Measurements from ENCODE around the gene NCOA3.

NCOA3 gene

DNA sequence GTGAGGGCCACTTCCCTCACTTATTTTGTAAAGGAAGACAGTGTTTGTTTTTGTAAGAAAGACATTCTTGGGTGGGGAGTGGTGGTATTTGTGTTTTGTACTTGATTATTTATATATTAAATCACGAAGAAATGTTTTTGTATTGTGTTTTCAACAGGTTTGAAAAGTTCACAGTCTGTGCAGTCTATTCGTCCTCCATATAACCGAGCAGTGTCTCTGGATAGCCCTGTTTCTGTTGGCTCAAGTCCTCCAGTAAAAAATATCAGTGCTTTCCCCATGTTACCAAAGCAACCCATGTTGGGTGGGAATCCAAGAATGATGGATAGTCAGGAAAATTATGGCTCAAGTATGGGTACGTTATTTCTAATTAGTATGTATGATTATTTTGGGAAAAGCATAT lies 137.2 kb downstream of the NCOA3 start:
- no peak for DNase-seq (ENCODE audit: low spot score)

DNA sequence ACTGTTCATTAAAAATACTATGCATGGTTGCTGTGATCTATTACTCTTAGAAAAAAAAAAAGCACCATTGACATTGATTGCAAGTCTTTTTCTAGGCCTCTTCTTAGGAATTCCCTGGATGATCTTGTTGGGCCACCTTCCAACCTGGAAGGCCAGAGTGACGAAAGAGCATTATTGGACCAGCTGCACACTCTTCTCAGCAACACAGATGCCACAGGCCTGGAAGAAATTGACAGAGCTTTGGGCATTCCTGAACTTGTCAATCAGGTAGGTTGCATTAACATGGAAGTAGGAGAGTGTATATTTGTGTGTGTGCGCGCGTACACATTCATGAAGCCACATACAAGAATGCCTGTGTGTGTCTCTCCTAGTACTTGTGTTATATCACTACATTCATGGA lies 140.4 kb downstream of the NCOA3 start:
- DNase-seq (ENCODE audit: low spot score) = no peak

DNA sequence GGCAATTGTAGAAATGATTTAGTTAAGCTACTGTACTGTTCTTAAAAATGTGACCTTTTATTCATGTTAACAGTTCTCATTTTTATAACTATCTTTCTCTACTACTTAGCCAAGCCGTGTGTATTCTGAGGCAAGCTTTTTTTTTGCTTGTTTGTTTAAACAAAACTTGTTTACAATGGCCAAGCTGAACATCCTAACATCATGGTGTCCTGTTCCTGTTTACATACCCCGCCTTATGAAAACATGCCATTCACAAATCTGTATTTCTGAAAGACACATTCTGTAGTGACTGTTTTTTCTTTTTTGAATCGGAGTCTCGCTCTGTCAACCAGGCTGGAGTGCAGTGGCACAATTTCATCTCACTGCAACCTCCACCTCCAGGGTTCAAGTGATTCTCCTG lies 140.9 kb downstream of the NCOA3 start:
- DNase-seq (ENCODE audit: low spot score) = no peak

DNA sequence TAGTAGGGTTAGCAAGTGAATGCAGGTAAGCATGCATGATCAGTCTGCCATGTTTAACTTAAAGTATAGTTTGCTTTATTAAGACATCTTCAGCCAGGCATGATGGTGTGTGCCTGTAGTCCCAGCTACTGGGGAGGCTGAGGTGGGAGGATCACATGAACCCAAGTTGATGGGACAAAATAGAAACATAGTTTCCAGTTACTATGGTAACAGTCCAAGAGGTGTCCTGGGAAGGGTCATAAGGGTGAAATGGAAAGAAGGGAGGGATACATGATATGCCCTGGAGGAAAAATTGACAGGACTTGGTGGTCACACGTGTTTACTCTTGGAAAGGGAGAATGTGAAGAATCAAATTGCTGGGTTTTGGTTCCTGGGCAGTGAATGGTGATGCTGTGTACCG lies 143.9 kb downstream of the NCOA3 start:
- no peak for DNase-seq (ENCODE audit: low spot score)

DNA sequence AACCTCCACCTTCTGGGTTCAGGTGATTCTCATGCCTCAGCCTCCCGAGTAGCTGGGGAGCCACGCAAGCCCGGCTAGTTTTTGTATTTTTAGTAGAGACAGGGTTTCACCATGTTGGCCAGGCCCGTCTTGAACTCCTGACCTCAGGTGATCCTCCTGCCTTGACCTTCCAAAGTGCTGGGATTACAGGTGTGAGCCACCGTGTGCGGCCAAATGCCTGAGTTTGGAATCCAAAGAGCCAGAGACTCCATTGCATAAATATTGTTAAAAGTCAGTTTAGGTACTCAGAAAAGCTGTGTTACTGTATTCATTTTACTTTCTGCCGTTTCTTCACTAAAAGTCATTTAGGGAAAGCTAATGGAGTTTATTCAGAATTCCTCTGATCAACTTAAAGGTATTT lies 146.3 kb downstream of the NCOA3 start:
- DNase-seq (ENCODE audit: low spot score) = no peak

DNA sequence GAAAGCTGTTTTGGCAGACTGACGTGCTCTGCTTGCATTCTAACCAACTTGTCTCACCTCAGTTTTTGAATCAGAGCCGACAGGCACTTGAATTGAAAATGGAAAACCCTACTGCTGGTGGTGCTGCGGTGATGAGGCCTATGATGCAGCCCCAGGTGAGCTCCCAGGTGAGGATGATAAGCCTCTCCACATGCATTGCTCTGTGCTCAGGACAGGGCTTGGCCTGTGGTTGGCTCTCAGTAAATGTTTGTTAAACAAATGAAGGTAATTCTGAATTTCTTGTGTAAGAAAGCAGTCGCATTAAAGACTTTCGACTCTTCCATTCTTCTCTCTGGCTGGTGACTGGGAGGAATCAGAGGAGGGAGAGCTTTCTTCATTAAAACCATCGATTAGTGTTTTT lies 147.3 kb downstream of the NCOA3 start:
- DNase-seq (ENCODE audit: low spot score) = no peak

DNA sequence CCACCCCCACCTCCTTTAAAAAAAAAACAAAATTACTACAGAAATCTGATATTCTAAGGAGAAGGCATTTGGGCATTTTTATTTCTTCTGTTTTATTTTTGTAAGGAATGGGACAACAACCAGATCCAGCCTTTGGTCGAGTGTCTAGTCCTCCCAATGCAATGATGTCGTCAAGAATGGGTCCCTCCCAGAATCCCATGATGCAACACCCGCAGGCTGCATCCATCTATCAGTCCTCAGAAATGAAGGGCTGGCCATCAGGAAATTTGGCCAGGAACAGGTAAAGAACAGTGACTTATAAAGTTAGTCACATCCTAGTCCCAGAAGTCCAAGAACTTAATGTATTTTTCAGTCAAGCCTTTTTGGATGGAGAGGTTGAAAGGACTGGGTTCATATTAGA lies 150.6 kb downstream of the NCOA3 start:
- no peak for DNase-seq (ENCODE audit: low spot score)

DNA sequence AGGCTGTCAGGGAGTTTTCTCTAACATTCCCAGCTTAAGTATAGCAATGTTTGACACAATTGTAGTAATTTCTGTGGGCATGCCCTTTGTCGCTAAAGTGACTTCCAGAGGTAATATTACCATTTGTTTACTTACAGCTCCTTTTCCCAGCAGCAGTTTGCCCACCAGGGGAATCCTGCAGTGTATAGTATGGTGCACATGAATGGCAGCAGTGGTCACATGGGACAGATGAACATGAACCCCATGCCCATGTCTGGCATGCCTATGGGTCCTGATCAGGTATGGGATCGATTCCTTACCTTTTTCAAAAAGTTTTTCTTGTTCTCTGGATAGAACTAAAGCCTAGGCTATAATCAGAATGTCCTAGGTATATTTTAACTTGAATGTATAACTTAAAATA lies 151.1 kb downstream of the NCOA3 start:
- DNase-seq (ENCODE audit: low spot score) = no peak

DNA sequence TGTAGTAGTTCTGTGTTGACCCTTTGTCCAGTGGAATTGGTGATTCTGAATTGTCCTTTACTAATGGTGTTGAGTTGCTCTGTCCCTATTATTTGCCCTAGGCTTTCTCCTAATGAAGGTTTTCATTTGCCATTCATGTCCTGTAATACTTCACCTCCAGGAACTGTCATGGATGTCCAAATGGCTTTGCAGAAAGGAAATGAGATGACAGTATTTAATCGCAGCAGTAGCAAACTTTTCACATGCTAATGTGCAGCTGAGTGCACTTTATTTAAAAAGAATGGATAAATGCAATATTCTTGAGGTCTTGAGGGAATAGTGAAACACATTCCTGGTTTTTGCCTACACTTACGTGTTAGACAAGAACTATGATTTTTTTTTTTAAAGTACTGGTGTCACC lies 152.2 kb downstream of the NCOA3 start:
- DNase-seq (ENCODE audit: low spot score) = no peak

DNA sequence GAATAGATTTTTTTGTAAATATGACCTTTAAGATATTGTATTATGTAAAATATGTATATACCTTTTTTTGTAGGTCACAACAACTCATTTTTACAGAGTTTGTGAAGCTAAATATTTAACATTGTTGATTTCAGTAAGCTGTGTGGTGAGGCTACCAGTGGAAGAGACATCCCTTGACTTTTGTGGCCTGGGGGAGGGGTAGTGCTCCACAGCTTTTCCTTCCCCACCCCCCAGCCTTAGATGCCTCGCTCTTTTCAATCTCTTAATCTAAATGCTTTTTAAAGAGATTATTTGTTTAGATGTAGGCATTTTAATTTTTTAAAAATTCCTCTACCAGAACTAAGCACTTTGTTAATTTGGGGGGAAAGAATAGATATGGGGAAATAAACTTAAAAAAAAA lies 152.7 kb downstream of the NCOA3 start:
- DNase-seq (ENCODE audit: low spot score) = no peak

DNA sequence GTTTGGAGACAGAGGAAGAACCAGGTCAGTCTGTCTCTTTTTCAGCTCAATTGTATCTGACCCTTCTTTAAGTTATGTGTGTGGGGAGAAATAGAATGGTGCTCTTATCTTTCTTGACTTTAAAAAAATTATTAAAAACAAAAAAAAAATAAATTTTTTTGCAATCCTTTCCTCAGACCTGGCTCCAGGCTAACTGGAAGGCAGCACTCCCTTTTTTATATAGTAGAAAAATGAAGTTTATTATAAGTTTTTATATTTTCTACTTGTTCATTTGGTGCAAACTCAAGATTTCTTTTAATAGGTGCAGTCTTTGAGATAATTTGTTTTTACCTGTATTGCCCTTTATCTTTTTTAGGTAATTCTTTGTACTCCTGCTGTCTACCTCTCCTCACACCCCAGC lies 153.9 kb downstream of the NCOA3 start:
- DNase-seq (ENCODE audit: low spot score) = no peak

DNA sequence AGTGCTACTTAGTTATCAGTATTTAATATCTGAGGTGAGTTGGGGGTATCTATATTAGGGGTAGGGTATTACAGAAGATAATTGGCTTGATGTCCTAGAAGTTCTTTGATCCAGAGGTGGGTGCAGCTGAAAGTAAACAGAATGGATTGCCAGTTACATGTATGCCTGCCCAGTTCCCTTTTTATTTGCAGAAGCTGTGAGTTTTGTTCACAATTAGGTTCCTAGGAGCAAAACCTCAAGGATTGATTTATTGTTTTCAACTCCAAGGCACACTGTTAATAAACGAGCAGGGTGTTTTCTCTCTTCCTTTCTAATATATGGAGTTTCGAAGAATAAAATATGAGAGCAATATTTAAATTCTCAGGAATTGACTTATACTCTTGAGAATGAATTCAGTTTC lies 154.6 kb downstream of the NCOA3 start:
- DNase-seq (ENCODE audit: low spot score) = no peak

DNA sequence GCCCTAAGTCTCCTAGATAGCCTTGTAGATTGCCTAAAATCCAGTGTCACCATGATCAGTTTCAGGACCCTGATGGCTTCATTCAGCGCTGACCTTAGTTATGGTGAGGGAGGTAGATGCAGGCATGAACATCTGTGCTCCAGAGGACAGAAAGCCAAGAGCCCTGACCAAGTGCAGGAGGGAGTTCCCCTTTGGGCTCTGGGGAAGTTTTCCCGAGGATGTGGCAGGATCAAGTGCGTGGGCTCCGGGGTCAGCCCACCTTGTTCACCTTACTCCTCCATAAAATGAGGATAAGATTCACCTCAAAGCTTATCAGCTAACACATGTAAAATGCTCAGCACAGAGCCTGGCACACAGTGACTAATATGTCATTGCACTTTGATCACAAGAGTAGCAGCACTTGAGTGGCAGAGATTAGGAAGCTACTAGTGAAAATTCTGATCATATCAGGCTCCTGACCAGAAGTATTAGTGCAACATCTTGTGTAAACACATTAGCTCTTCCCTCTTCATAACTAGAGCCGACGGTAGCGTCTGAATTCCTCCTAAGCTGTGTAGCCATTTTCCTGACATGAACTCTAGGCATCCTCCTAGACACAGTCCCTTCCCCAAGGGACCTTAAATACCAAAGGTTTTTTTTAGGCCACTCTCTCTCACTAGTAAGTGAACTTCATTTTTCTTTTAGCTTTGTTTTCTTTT lies 158.4 kb downstream of the NCOA3 start:
- no peak for DNase-seq (ENCODE audit: low spot score)

DNA sequence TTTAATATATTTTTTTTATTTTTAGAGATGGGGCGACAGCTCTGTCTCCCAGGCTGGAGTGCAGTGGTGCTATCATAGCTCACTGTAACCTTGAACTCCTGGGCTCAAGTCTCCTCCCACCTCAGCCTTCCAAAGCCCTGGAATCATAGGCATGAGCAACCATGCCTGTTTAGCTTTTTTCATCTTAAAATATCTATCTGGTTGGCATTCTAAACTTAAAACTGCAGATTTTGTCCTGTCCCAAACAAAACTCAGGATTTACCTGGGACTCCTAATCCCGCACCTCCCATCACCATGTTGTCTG lies 158.9 kb downstream of the NCOA3 start:
- DNase-seq (ENCODE audit: low spot score) = no peak

DNA sequence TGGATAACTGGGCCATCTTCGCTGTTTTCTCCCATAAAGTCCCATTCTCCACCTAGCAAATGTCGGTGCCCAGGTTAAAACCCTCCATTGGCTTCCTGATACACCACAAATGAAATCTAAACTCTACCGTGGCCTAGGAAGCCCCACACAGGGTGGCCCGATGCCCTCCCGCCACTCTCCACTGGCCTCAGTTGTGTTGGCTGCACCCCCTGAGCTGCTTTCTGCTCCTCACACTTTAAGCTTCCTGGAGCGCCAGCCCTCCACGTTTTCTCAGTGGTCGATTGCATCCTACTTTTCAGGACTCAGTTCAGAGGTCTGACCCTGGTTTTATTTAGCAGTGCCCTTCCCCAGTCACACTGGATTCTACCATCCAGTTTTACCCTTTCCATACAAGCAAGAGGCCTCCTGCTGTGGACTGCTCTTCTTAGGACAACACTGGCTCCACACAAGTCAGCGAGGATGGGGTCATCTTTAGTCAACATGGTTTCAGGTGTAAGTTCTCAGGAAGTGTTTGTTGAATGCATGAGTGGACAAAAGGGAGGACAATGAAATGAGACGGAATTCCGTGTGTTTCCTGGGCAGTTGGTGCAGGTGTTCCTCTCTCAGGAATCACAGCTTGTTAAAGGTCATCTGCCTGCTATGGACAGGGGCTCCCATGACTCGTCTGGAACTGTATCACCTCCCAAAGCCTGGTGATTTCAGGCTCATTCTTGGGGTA lies 159.5 kb downstream of the NCOA3 start:
- no peak for DNase-seq (ENCODE audit: low spot score)

DNA sequence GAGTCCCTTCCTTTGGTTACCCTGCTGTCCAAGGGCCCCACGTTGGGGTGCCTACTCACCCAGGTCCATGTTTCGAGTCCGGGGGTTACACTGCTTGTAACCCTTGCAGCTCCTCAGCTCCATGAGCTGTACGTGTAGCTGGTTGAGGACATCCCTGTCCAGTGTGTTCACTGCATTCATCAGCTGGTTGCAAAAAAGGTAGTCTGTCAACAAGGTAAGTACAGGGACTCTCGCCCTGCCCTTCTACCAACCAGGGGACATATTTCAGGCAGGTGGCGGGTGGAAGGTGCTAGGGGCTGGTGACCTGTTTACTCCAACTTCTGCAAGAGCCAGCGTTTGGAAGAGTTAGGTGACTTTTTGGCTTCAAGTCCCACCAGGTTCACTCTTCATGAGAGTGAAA lies 160.0 kb downstream of the NCOA3 start:
- no peak for DNase-seq (ENCODE audit: low spot score)

DNA sequence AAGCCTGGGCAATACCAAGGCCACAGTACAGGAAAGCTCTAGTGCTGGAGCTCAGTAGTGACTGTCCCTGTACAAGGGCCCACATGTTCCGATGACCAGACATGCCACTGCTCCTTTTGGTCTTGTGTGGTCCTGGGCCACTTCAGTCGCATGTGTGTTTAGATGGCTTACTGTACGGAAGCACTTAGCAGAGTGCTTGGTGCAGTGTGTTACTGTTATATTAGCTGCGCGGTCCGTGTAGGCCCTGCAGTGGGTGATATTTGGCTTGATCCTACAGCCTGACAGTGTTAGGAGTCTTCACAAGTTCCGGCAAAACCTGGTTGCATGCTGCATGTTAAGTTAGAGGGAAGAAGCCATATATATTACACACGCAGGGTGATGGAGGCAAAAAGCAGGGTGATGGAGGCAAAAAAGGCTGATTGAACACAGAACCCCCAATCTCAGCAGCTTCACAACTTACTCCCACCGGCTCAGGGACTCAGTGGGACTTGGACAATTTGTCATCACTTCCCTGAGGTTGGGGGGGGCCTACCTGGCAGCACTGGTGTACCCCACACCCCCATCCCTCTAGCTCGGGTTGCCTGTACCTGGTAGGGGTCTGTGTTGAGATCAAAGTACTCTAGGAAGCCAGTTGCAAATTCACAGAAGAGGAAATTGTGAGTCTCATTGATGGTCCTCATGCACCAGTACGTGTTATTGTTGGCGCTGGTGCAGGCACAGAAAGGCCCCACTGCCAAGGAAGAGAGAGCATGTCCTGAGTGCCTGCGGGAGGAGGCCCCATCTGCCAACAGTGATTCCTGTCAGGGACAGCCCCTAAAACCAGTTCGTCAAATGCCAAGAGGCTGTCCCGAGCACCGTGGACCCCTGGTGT lies 161.0 kb downstream of the NCOA3 start:
- DNase-seq (ENCODE audit: low spot score) = no peak

DNA sequence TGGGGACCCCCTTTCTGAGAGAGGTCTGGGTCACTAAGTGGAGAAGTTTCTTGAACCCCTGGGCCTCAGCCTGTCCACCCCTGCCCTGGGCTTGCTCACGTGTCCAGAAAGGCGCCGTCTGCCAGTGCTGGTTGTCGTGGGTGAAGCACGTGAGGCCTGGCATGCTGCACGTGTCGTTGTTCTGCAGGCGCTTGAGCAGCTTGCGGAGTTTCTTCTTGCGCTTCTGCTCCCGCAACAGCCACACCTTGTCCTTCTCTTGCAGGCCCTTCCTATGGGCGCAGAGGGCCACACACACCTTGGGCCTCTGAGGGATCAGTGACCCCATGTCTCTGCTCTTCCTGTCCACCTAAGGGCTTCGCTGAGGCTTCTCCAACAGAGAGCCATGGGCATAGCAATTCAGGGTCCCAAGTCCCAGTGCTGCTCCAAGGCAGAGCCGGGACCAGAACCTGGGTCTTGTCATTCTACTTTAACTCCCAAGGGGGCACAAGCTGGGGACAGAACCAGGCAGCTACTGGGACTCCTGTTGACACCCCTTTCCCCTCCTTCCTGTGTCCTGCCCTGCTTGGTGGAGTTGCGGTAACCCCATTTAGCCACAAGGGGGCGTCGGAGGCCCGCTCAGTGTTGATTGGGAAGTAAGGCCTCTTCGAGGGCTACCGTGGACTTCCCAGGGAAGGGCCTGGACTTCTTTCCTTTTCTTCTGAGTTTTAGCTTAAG lies 161.8 kb downstream of the NCOA3 start:
- peak; percentile 72 for DNase-seq (ENCODE audit: low spot score)

DNA sequence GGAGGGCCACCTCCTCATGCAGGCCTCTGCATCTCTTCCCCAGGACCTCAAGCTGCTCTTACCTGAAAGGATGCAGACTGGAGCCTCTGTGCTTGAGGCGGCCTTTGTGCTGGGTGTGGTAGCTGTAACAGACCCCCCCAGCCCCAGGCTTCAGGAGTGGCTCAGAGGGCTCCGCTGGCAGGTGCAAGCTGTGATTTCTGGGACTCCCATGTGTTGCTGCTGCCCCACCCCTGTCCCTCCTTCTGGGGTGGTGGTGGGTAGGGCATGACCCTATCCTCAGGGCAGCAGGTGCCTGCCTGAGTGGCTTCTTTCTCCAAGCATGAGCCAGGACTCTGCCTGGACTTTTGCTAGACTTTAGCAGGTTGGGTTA lies 162.4 kb downstream of the NCOA3 start:
- DNase-seq (ENCODE audit: low spot score) = no peak

DNA sequence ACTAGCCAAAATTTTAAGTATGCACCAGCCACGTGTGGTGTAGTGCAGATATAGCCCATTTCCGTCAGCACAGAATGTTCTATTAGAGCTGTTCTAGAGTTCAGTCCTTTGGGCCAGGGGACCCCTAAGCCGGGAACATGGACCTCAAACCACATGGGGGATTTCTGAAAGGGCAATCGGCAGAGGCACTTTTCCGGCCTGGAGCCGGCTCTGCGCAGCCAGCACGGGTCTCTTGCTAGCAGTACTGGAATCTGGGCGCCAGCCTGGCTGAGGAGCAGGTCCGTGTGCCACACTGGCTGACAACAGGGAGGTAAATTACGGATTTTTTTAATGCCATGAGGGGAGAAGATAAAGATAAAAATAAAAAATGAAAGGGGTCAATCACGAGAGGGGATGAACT lies 163.1 kb downstream of the NCOA3 start:
- no peak for DNase-seq (ENCODE audit: low spot score)

DNA sequence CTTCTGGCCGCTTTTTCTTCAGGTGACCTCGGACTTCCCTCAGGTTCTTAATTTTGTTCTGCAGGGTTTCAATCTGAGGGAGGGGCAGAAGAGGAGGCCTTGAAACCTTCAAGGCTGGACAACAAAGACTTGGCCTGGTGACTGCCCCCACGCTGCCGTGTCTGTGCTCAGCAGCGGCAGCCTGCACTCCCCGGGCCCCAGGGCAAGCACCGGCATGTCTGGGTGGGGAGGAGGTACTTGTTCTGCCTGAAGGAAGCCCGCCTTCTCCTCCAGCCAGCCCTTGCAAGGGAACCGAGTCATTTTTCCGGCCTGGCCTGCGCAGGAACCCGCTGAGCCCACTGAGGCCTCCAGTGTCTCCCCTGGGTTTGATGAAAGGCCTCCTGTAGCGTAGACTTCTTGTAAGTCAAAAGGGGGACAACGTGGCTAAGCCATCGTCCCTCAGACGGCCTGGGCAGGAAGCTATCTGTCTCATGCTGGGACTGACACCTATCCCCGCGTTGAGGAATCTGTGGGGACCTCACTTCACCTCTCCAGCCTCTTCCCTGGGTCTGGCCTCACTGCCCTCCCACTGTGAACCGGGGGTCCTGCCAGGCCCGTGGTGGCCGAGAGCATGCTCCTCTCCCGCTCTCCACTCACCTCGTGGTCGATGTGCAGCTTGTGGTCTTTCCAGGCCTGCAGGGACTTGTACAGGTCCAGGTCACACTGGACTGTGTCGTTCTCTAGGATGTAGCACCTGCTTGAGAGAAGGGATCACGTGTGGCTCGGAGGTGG lies 163.7 kb downstream of the NCOA3 start:
- DNase-seq (ENCODE audit: low spot score) = no peak

DNA sequence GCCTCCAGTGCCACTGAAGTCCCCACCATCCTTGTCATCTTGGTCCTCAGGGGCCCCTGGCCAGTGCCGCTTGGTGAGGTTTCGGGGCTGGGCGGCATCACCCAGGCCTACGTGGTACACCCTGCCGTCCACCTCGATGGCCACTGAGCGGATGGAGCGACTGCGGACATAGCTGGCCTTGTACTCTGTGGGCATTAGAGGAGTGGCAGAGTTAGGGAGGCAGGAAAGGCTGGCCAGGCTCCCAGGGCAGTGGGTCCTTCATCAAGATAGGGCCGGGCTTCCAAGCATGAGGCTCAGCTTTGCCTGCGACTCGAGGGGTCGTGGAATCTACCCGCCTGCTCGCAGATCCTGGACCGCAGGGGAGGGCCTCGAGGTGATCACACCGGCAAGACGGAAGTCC lies 164.6 kb downstream of the NCOA3 start:
- DNase-seq (ENCODE audit: low spot score) = no peak
